WTC11 (cell line): ENCODE results near the gene C1QTNF12. TPM values are rescaled to one million over a fixed set of nuclear protein-coding genes. Genes with fewer than 3 reads are reported as not detected.

Experiments used
- ATAC-seq: fragments of 200-7000 bp; cut with Tn5 transposase; 2 replicates; pipeline ENCODE4 v1.10.0; 2021; ENCODE audit warnings: mild to moderate bottlenecking, moderate library complexity
- CTCF ChIA-PET: fragments of 300-600 bp; sonication (Branson Sonifier 250); formaldehyde crosslinking; loops from one replicate; lab custom pipeline; 2021; ENCODE audit warnings: antibody characterized with exemption; lab: Charles Lee
- POLR2A ChIA-PET: fragments of 350-600 bp; sonication (Branson Sonifier 250); formaldehyde crosslinking; loops from one replicate; lab custom pipeline; 2021; ENCODE audit warnings: antibody characterized with exemption; lab: Charles Lee
- DNase-seq: peaks from one replicate; pipeline ENCODE4 v3.0.0; 2021; ENCODE audit warnings: low spot score
- H3K27ac Mint-ChIP-seq: 2 replicates; pipeline ENCODE4 v1.8.0; 2021; ENCODE audit warnings: mixed read lengths
- H3K27me3 Mint-ChIP-seq: 2 replicates; pipeline ENCODE4 v1.8.0; 2021; ENCODE audit warnings: low read depth, mild to moderate bottlenecking, moderate library complexity, mixed read lengths
- H3K36me3 Mint-ChIP-seq: 2 replicates; pipeline ENCODE4 v1.8.0; 2021; ENCODE audit warnings: mixed read lengths
- H3K4me1 Mint-ChIP-seq: 2 replicates; pipeline ENCODE4 v1.8.0; 2022; ENCODE audit warnings: mixed read lengths
- H3K4me3 Mint-ChIP-seq: 2 replicates; pipeline ENCODE4 v1.8.0; 2021; ENCODE audit warnings: mild to moderate bottlenecking, moderate library complexity, mixed read lengths
- H3K9me3 Mint-ChIP-seq: 2 replicates; pipeline ENCODE4 v1.8.0; 2021; ENCODE audit warnings: mixed read lengths
- AR ChIP-seq: fragments of 250-450 bp; sonication (Bioruptor Pico); IDR thresholded peaks from 2 replicates; pipeline ENCODE4 v1.9.0; 2021; ENCODE audit warnings: mild to moderate bottlenecking
- HMGA2 ChIP-seq: fragments of 250-450 bp; sonication (Bioruptor Pico); IDR thresholded peaks from 2 replicates; pipeline ENCODE4 v1.4.0; 2021; ENCODE audit warnings: mild to moderate bottlenecking, moderate library complexity
- IRF1 ChIP-seq: sonication (generic); formaldehyde crosslinking; IDR thresholded peaks from 2 replicates; pipeline ENCODE4 v1.8.0; 2023; ENCODE audit warnings: missing genetic modification reagents
- IRF2 ChIP-seq: sonication (generic); formaldehyde crosslinking; IDR thresholded peaks from 2 replicates; pipeline ENCODE4 v1.8.0; 2022; ENCODE audit warnings: low read depth, missing genetic modification reagents, borderline replicate concordance
- JUN ChIP-seq: sonication (generic); formaldehyde crosslinking; IDR thresholded peaks from 2 replicates; pipeline ENCODE4 v1.8.0; 2023; ENCODE audit warnings: mild to moderate bottlenecking, missing genetic modification reagents
- MAX ChIP-seq: sonication (generic); formaldehyde crosslinking; IDR thresholded peaks from 2 replicates; pipeline ENCODE4 v1.8.0; 2022; ENCODE audit warnings: mild to moderate bottlenecking, missing genetic modification reagents
- NFE2L1 ChIP-seq: sonication (generic); formaldehyde crosslinking; IDR thresholded peaks from 2 replicates; pipeline ENCODE4 v1.8.1; 2023; ENCODE audit warnings: missing genetic modification reagents
- NR2C2 ChIP-seq: sonication (generic); formaldehyde crosslinking; IDR thresholded peaks from 2 replicates; pipeline ENCODE4 v1.8.0; 2022; ENCODE audit warnings: mild to moderate bottlenecking, missing genetic modification reagents
- PREB ChIP-seq: sonication (generic); formaldehyde crosslinking; IDR thresholded peaks from 2 replicates; pipeline ENCODE4 v1.8.1; 2022; ENCODE audit warnings: mild to moderate bottlenecking, missing genetic modification reagents, moderate library complexity, borderline replicate concordance
- RELA ChIP-seq: sonication (generic); formaldehyde crosslinking; IDR thresholded peaks from 2 replicates; pipeline ENCODE4 v1.8.1; 2022; ENCODE audit warnings: missing genetic modification reagents, mild to moderate bottlenecking, borderline replicate concordance
- TCF7 ChIP-seq: sonication (generic); formaldehyde crosslinking; IDR thresholded peaks from 2 replicates; pipeline ENCODE4 v1.8.0; 2022; ENCODE audit warnings: mild to moderate bottlenecking, low read depth, missing genetic modification reagents, moderate library complexity
- TEAD4 ChIP-seq: sonication (generic); formaldehyde crosslinking; IDR thresholded peaks from 2 replicates; pipeline ENCODE4 v1.8.0; 2022; ENCODE audit warnings: mild to moderate bottlenecking, missing genetic modification reagents
- ZBTB43 ChIP-seq: sonication (generic); formaldehyde crosslinking; IDR thresholded peaks from 2 replicates; pipeline ENCODE4 v1.8.1; 2023; ENCODE audit warnings: mild to moderate bottlenecking, missing genetic modification reagents
- ZNF512 ChIP-seq: sonication (generic); formaldehyde crosslinking; IDR thresholded peaks from 2 replicates; pipeline ENCODE4 v1.8.1; 2022; ENCODE audit warnings: missing genetic modification reagents, borderline replicate concordance
- ZNF532 ChIP-seq: fragments of 250-450 bp; sonication (Bioruptor Pico); IDR thresholded peaks from 2 replicates; pipeline ENCODE4 v1.9.0; 2021; ENCODE audit warnings: mild to moderate bottlenecking, borderline replicate concordance
- ZSCAN18 ChIP-seq: fragments of 250-450 bp; sonication (Bioruptor Pico); IDR thresholded peaks from 2 replicates; pipeline ENCODE4 v2.1.2; 2022; ENCODE audit warnings: mild to moderate bottlenecking, moderate library complexity
- total RNA-seq: library from RNA; stranded (reverse); gene quantifications from 3 replicates; pipeline ENCODE4 v1.2.3, GENCODE V29; 2021

C1QTNF12 gene
- total RNA-seq, 1 experiment from 2014 or later, result 10.3 TPM

GRCh38 chr1:1211541-1212441 is 34.7 kb downstream of the C1QTNF12 start:
- ATAC-seq (no peak), DNase-seq (no peak)
- no peaks in the 10 kb centered on the region for H3K9me3 Mint-ChIP-seq
- peaks cover 1% of the 10 kb centered on the region for H3K27me3 Mint-ChIP-seq
- H3K4me1 Mint-ChIP-seq, result no peaks in the 10 kb centered on the region
- H3K4me3 Mint-ChIP-seq, result no peak overlapping the region
- TF ChIP-seq HMGA2 (CRISPR knock-in tag) (no peak), TEAD4 (CRISPR knock-in tag) (no peak), TCF7 (no peak), ZBTB43 (no peak), NFE2L1 (no peak), PREB (CRISPR knock-in tag) (no peak), IRF1 (CRISPR knock-in tag) (no peak), NR2C2 (CRISPR knock-in tag) (no peak), AR (CRISPR knock-in tag) (no peak), JUN (CRISPR knock-in tag) (no peak)
- H3K36me3 Mint-ChIP-seq, result no peaks in the 10 kb centered on the region
- ChIA-PET CTCF (interaction anchor here (0.6 kb wide), 1 partner anchor 18 kb away, joined by 3 read pairs; no protein-coding TSS in a partner anchor), POLR2A (no interaction called here)
- no peak overlapping the region for H3K27ac Mint-ChIP-seq

- no peaks in the 10 kb centered on the region for H3K4me1 Mint-ChIP-seq
- no peak overlapping the region for H3K4me3 Mint-ChIP-seq
- no peaks in the 10 kb centered on the region for H3K36me3 Mint-ChIP-seq
- H3K9me3 Mint-ChIP-seq, result no peaks in the 10 kb centered on the region
- no peak for ATAC-seq
- H3K27me3 Mint-ChIP-seq, result peaks cover 4% of the 10 kb centered on the region
- no peak overlapping the region for H3K27ac Mint-ChIP-seq
- DNase-seq, result no peak
- ChIA-PET CTCF (interaction anchor here (1.4 kb wide), 1 partner anchor 89 kb away, joined by 3 read pairs; no protein-coding TSS in a partner anchor), POLR2A (no interaction called here)
- TF ChIP-seq IRF2 (CRISPR knock-in tag), result no peak
- TF ChIP-seq MAX (CRISPR knock-in tag), result no peak
- TF ChIP-seq ZNF532, result no peak
- no peak for TF ChIP-seq ZNF512 (CRISPR knock-in tag)
- TF ChIP-seq ZSCAN18 (CRISPR knock-in tag), result no peak
- no peak for TF ChIP-seq RELA (CRISPR knock-in tag)
- TF ChIP-seq PREB (CRISPR knock-in tag), result no peak
Measured at GRCh38 chr1:1210726-1211540, 35.6 kb downstream of the C1QTNF12 start.
